Panc1 (cell line): ENCODE measurements around the gene BAIAP2. TPM values are rescaled to one million over a fixed set of nuclear protein-coding genes. Genes with fewer than 3 reads are reported as not detected.

Experiments
- ATAC-seq: fragments of 200-7000 bp; cut with Tn5 transposase; 2 replicates; pipeline ENCODE4 v1.9.1; 2020; ENCODE audit warnings: mild to moderate bottlenecking, moderate library complexity
- BruUV-seq: library from RNA; stranded (reverse); fragments of 400-500 nt; replicated peaks from 2 replicates; lab custom pipeline; 2021; lab: Mats Ljungman, UMichigan
- CTCF ChIA-PET: fragments of 300-600 bp; sonication (Branson Sonifier 250); formaldehyde crosslinking; loops from one replicate; lab custom pipeline; 2022; ENCODE audit warnings: antibody characterized with exemption; lab: Charles Lee
- POLR2A ChIA-PET: fragments of 300-600 bp; sonication (Branson Sonifier 250); formaldehyde crosslinking; loops from one replicate; lab custom pipeline; 2022; ENCODE audit warnings: antibody characterized with exemption; lab: Charles Lee
- DNase-seq: peaks from one replicate; pipeline ENCODE4 v3.0.0-alpha.2; 2010; ENCODE audit warnings: low read depth, low spot score
- H3K27ac ChIP-seq: 2 replicates; pipeline ENCODE4 v1.5.1; 2011; ENCODE audit warnings: mild to moderate bottlenecking, low read length, inconsistent platforms
- H3K27me3 ChIP-seq: fragments of 200-500 bp; sonication (Bioruptor generic); 2 replicates; pipeline ENCODE4 v1.6.0; 2014; ENCODE audit warnings: low read length, inconsistent platforms; ENCODE audit not compliant: control insufficient read depth, insufficient read depth
- H3K36me3 ChIP-seq: fragments of 200-500 bp; sonication (Bioruptor generic); 2 replicates; pipeline ENCODE4 v1.5.1; 2014; ENCODE audit warnings: inconsistent platforms, mild to moderate bottlenecking, low read length, moderate library complexity; ENCODE audit not compliant: control insufficient read depth, insufficient read depth
- H3K4me1 ChIP-seq: 2 replicates; pipeline ENCODE4 v1.5.1; 2011; ENCODE audit warnings: inconsistent platforms, mild to moderate bottlenecking, low read length, moderate library complexity; ENCODE audit not compliant: control insufficient read depth, insufficient read depth
- H3K4me3 ChIP-seq, 2 experiments: 2 replicates each; pipeline ENCODE4 v1.5.1; 2011 to 2012; ENCODE audit warnings: low read depth in 2 of 2, low read length in 2 of 2, mild to moderate bottlenecking in 2 of 2, inconsistent platforms in 1 of 2, moderate library complexity in 1 of 2
- H3K9me3 ChIP-seq: fragments of 200-500 bp; sonication (Bioruptor generic); 2 replicates; pipeline ENCODE4 v1.5.1; 2014; ENCODE audit warnings: low read depth, mild to moderate bottlenecking, inconsistent platforms, low read length, moderate library complexity; ENCODE audit not compliant: control insufficient read depth, insufficient read depth
- CTCF ChIP-seq: fragments of 450-650 bp; IDR thresholded peaks from 2 replicates; pipeline ENCODE4 v1.5.1; 2017; ENCODE audit warnings: mild to moderate bottlenecking
- POLR2AphosphoS5 ChIP-seq: IDR thresholded peaks from 2 replicates; pipeline ENCODE4 v1.6.1; 2012; ENCODE audit warnings: mild to moderate bottlenecking, low read depth, low read length, moderate library complexity
- REST ChIP-seq, 2 experiments: IDR thresholded peaks; 2 replicates each; pipeline ENCODE4 v1.6.1; 2011 to 2012; ENCODE audit warnings: low read depth in 2 of 2, control low read depth in 1 of 2, low read length in 1 of 2, mild to moderate bottlenecking in 1 of 2, moderate library complexity in 1 of 2; ENCODE audit not compliant: insufficient read depth in 1 of 2
- SIN3A ChIP-seq: IDR thresholded peaks from 2 replicates; pipeline ENCODE4 v1.6.1; 2012; ENCODE audit warnings: low read depth, mild to moderate bottlenecking, low read length, moderate library complexity, borderline replicate concordance; ENCODE audit not compliant: insufficient read depth
- TCF7L2 ChIP-seq: IDR thresholded peaks from 2 replicates; pipeline ENCODE4 v1.6.1; 2011; ENCODE audit warnings: mild to moderate bottlenecking, low read depth, low read length, inconsistent platforms
- in situ Hi-C: cut with HindIII; loops from 2 replicates; pipeline ENCODE4 v1.10.0; 2016; ENCODE audit warnings: low sequenced_read_pairs, low pct_unique_long_range_greater_than_20kb
- intact Hi-C: fragments of 100-400 bp; cut with micrococcal nuclease; formaldehyde crosslinking; loops from one replicate; pipeline ENCODE4 v1.10.0; 2022; ENCODE audit not compliant: unreplicated experiment
- total RNA-seq: library from RNA; stranded (reverse); gene quantifications from one replicate; pipeline ENCODE4 v1.2.1, GENCODE V29; 2021; ENCODE audit not compliant: unreplicated experiment

Gene BAIAP2
- total RNA-seq, 1 experiment from 2014 or later = 125 TPM

- DNase-seq = no peak
- TF ChIP-seq CTCF (no peak), SIN3A (no peak), TCF7L2 (no peak), REST (IDR thresholded peaks at IDR 0.05; ENCODE audit: insufficient read depth in 1 of 2, low read depth in 2 of 2, low read length in 1 of 2) (no peak), POLR2AphosphoS5 (no peak)
- in situ Hi-C loops = no loop called here
- intact Hi-C loops = no loop called here
- ChIA-PET POLR2A (no interaction called here), CTCF (no interaction called here)
- H3K27me3 ChIP-seq = no peaks in the 10 kb centered on the region
- no peak overlapping the region for H3K4me3 ChIP-seq
- ATAC-seq = no peak
- BruUV-seq = no TSS peak
- no peak overlapping the region for H3K27ac ChIP-seq
- H3K36me3 ChIP-seq = no peaks in the 10 kb centered on the region
- no peaks in the 10 kb centered on the region for H3K9me3 ChIP-seq
- no peaks in the 10 kb centered on the region for H3K4me1 ChIP-seq
These were observed 32.5 kb downstream of the BAIAP2 start for GRCh38 chr17:81067391-81067811.

GRCh38 chr17:81068411-81069134, 33.6 kb downstream of the BAIAP2 start:
- no peak overlapping the region for H3K27ac ChIP-seq
- H3K4me3 ChIP-seq = no peak overlapping the region
- no peaks in the 10 kb centered on the region for H3K36me3 ChIP-seq
- no peak for ATAC-seq
- DNase-seq = no peak
- H3K9me3 ChIP-seq = no peaks in the 10 kb centered on the region
- BruUV-seq = no TSS peak
- TF ChIP-seq SIN3A (no peak), TCF7L2 (no peak), REST (IDR thresholded peaks at IDR 0.05; ENCODE audit: insufficient read depth in 1 of 2, low read depth in 2 of 2, low read length in 1 of 2) (no peak), CTCF (no peak), POLR2AphosphoS5 (no peak)
- in situ Hi-C loops (no loop called here), intact Hi-C loops (no loop called here)
- no peaks in the 10 kb centered on the region for H3K4me1 ChIP-seq
- POLR2A ChIA-PET = no interaction called here
- H3K27me3 ChIP-seq = no peaks in the 10 kb centered on the region
- CTCF ChIA-PET = no interaction called here
